SK-N-SH treated with all-trans-retinoic acid at 6 μM for 48 hours (cell line): ENCODE measurements around the gene ACAA1.

Experiments used
- ATAC-seq: fragments of 200-7000 bp; cut with Tn5 transposase; 3 replicates; pipeline ENCODE4 v1.9.1; 2020; ENCODE audit warnings: mild to moderate bottlenecking, moderate library complexity
- ARNTL ChIP-seq: fragments of 450-650 bp; formaldehyde crosslinking; IDR thresholded peaks from 2 replicates; pipeline ENCODE4 v1.5.0; 2020; ENCODE audit warnings: low read depth, mild to moderate bottlenecking, moderate library complexity, borderline replicate concordance
- BACH2 ChIP-seq: fragments of 250-450 bp; sonication (Bioruptor Pico); IDR thresholded peaks from 2 replicates; pipeline ENCODE4 v1.9.0; 2021; ENCODE audit warnings: mild to moderate bottlenecking, borderline replicate concordance
- CREB5 ChIP-seq: fragments of 250-450 bp; sonication (Bioruptor Pico); IDR thresholded peaks from 2 replicates; pipeline ENCODE4 v1.5.1; 2020; ENCODE audit warnings: low read depth, mild to moderate bottlenecking, moderate library complexity
- CSDC2 ChIP-seq: fragments of 250-450 bp; sonication (Bioruptor Pico); IDR thresholded peaks from 2 replicates; pipeline ENCODE4 v1.5.0; 2020; ENCODE audit warnings: mild to moderate bottlenecking, moderate library complexity
- CSRNP3 ChIP-seq: fragments of 250-450 bp; sonication (Bioruptor Pico); IDR thresholded peaks from 2 replicates; pipeline ENCODE4 v1.5.1; 2021; ENCODE audit warnings: mild to moderate bottlenecking, moderate library complexity
- ESRRG ChIP-seq: fragments of 250-450 bp; sonication (Bioruptor Pico); IDR thresholded peaks from 2 replicates; pipeline ENCODE4 v1.6.1; 2021; ENCODE audit warnings: mild to moderate bottlenecking
- GLIS3 ChIP-seq: fragments of 250-450 bp; sonication (Bioruptor Pico); IDR thresholded peaks from 2 replicates; pipeline ENCODE4 v1.5.0; 2020; ENCODE audit warnings: mild to moderate bottlenecking, moderate library complexity
- ISL1 ChIP-seq: fragments of 250-450 bp; sonication (Bioruptor Pico); IDR thresholded peaks from 2 replicates; pipeline ENCODE4 v2.1.2; 2022; ENCODE audit warnings: mild to moderate bottlenecking, moderate library complexity
- OSR1 ChIP-seq: fragments of 250-450 bp; sonication (Bioruptor Pico); IDR thresholded peaks from 2 replicates; pipeline ENCODE4 v1.8.0; 2022; ENCODE audit warnings: moderate library complexity, mild to moderate bottlenecking, inconsistent platforms
- PATZ1 ChIP-seq: fragments of 250-450 bp; sonication (Bioruptor Pico); IDR thresholded peaks from 2 replicates; pipeline ENCODE4 v1.8.0; 2020; ENCODE audit warnings: mild to moderate bottlenecking, moderate library complexity, borderline replicate concordance
- POU6F1 ChIP-seq: fragments of 250-450 bp; sonication (Bioruptor Pico); IDR thresholded peaks from 2 replicates; pipeline ENCODE4 v1.8.0; 2021; ENCODE audit warnings: low read depth, mild to moderate bottlenecking, moderate library complexity, borderline replicate concordance
- PPARA ChIP-seq: fragments of 250-450 bp; sonication (Bioruptor Pico); IDR thresholded peaks from 2 replicates; pipeline ENCODE4 v1.5.0; 2020; ENCODE audit warnings: mild to moderate bottlenecking, borderline replicate concordance
- RARB ChIP-seq: fragments of 250-450 bp; sonication (Bioruptor Pico); IDR thresholded peaks from 2 replicates; pipeline ENCODE4 v1.8.0; 2021; ENCODE audit warnings: mild to moderate bottlenecking, moderate library complexity
- SNAI2 ChIP-seq: fragments of 250-450 bp; sonication (Bioruptor Pico); IDR thresholded peaks from 2 replicates; pipeline ENCODE4 v1.5.0; 2020; ENCODE audit warnings: mild to moderate bottlenecking, moderate library complexity
- TCF4 ChIP-seq: fragments of 250-450 bp; sonication (Bioruptor Pico); IDR thresholded peaks from 2 replicates; pipeline ENCODE4 v1.8.0; 2021; ENCODE audit warnings: mild to moderate bottlenecking, moderate library complexity, borderline replicate concordance
- TOX ChIP-seq: fragments of 250-450 bp; sonication (Bioruptor Pico); IDR thresholded peaks from 2 replicates; pipeline ENCODE4 v1.8.0; 2021; ENCODE audit warnings: mild to moderate bottlenecking, moderate library complexity, borderline replicate concordance
- TSHZ2 ChIP-seq: fragments of 250-450 bp; sonication (Bioruptor Pico); IDR thresholded peaks from 2 replicates; pipeline ENCODE4 v1.5.0; 2020; ENCODE audit warnings: mild to moderate bottlenecking, moderate library complexity
- ZC3H10 ChIP-seq: fragments of 250-450 bp; sonication (Bioruptor Pico); IDR thresholded peaks from 2 replicates; pipeline ENCODE4 v1.5.1; 2021; ENCODE audit warnings: mild to moderate bottlenecking, moderate library complexity
- ZFP3 ChIP-seq: fragments of 250-450 bp; sonication (Bioruptor Pico); IDR thresholded peaks from 2 replicates; pipeline ENCODE4 v1.5.0; 2020; ENCODE audit warnings: mild to moderate bottlenecking, moderate library complexity
- ZFP30 ChIP-seq: fragments of 450-650 bp; formaldehyde crosslinking; IDR thresholded peaks from 2 replicates; pipeline ENCODE4 v1.5.0; 2022; ENCODE audit warnings: mild to moderate bottlenecking, moderate library complexity
- ZNF565 ChIP-seq: fragments of 450-650 bp; formaldehyde crosslinking; conservative IDR thresholded peaks from 2 replicates; pipeline ENCODE4 v1.5.0; 2020; ENCODE audit warnings: low read depth, mild to moderate bottlenecking, moderate library complexity
- ZNF70 ChIP-seq: fragments of 450-650 bp; formaldehyde crosslinking; IDR thresholded peaks from 2 replicates; pipeline ENCODE4 v1.5.0; 2020; ENCODE audit warnings: mild to moderate bottlenecking, moderate library complexity
- ZNF8 ChIP-seq: fragments of 450-650 bp; formaldehyde crosslinking; IDR thresholded peaks from 2 replicates; pipeline ENCODE4 v1.5.0; 2020; ENCODE audit warnings: mild to moderate bottlenecking, moderate library complexity

ACAA1 gene

GRCh38 chr3:38147421-38147820, 10.5 kb upstream of the ACAA1 start:
- no peak for TF ChIP-seq OSR1
- ATAC-seq: no peak

- TF ChIP-seq ZFP30 (CRISPR knock-in tag): 0 out of 2 replicates have a peak, but pooled peaks have one; percentile 21
- no peak for TF ChIP-seq GLIS3
- no peak for ATAC-seq
Measured at GRCh38 chr3:38146504-38146903, 9.6 kb upstream of the ACAA1 start.

GRCh38 chr3:38143511-38143910, 6.6 kb upstream of the ACAA1 start:
- TF ChIP-seq ZC3H10 (CRISPR knock-in tag) (no peak), ZFP30 (CRISPR knock-in tag) (no peak), TSHZ2 (no peak), ZNF565 (CRISPR knock-in tag) (no peak), ISL1 (CRISPR knock-in tag) (no peak), CSDC2 (no peak), SNAI2 (no peak), ZNF8 (CRISPR knock-in tag) (no peak), CSRNP3 (CRISPR knock-in tag) (no peak), POU6F1 (CRISPR knock-in tag) (no peak), CREB5 (CRISPR knock-in tag) (no peak)
- ATAC-seq: no peak

- no peak for ATAC-seq
- TF ChIP-seq ZNF70 (CRISPR knock-in tag) (no peak), ZFP3 (CRISPR knock-in tag) (no peak), ISL1 (CRISPR knock-in tag) (no peak), GLIS3 (no peak), CSDC2 (no peak), PPARA (no peak), TOX (CRISPR knock-in tag) (no peak), ZFP30 (CRISPR knock-in tag) (no peak), CSRNP3 (CRISPR knock-in tag) (no peak), OSR1 (no peak), TCF4 (CRISPR knock-in tag) (no peak), ZNF8 (CRISPR knock-in tag) (no peak), BACH2 (CRISPR knock-in tag) (no peak), ESRRG (CRISPR knock-in tag) (no peak)
- TF ChIP-seq, all 23 proteins: peak for 0
Measured at GRCh38 chr3:38142959-38143358, 6.0 kb upstream of the ACAA1 start.

- no peak for ATAC-seq
- TF ChIP-seq PATZ1 (CRISPR knock-in tag) (no peak), ZNF8 (CRISPR knock-in tag) (no peak), ZFP3 (CRISPR knock-in tag) (no peak), RARB (no peak), TSHZ2 (no peak), ARNTL (CRISPR knock-in tag) (no peak), CSDC2 (no peak), ZFP30 (CRISPR knock-in tag) (no peak), BACH2 (CRISPR knock-in tag) (no peak), ESRRG (CRISPR knock-in tag) (no peak)
Measured at GRCh38 chr3:38141952-38142273, 5.0 kb upstream of the ACAA1 start.
